Measurements from ENCODE around the gene OR6C65. TPM values are rescaled to one million over a fixed set of nuclear protein-coding genes. Genes with fewer than 3 reads are reported as not detected.

The OR6C65 gene
- total RNA-seq, 2 donors from 2014 or later = not detected

DNA sequence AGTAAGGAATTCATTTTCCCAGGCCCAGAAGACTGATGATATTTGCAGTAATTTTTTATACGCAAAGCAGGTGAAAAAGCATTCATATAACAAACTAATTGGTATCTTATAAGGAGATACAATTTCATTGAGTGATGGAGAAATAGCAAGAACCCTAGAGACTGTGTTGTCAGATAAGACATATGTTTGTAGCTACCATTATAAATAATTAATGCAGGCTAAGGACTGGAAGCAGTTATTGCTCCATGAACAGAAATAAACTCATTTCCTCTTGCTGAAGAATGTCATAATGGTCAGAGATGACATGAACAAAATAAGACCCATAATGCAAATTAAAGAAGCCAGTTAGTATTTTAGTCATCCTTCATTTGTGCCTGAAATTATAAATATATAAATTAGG lies 45.0 kb downstream of the OR6C65 start:
- H3K27me3 ChIP-seq = no peaks in the 10 kb centered on the region
- no peak overlapping the region for H3K4me3 ChIP-seq
- no peak overlapping the region for H3K27ac ChIP-seq
- DNase-seq (ENCODE audit: low spot score) = no peak
- TF ChIP-seq CTCF (IDR thresholded peaks at IDR 0.05) = no peak
- no peaks in the 10 kb centered on the region for H3K36me3 ChIP-seq
- peaks cover 0 to 13% of the 10 kb centered on the region in 2 donors for H3K9me3 ChIP-seq
- no peaks in the 10 kb centered on the region for H3K4me1 ChIP-seq

DNA sequence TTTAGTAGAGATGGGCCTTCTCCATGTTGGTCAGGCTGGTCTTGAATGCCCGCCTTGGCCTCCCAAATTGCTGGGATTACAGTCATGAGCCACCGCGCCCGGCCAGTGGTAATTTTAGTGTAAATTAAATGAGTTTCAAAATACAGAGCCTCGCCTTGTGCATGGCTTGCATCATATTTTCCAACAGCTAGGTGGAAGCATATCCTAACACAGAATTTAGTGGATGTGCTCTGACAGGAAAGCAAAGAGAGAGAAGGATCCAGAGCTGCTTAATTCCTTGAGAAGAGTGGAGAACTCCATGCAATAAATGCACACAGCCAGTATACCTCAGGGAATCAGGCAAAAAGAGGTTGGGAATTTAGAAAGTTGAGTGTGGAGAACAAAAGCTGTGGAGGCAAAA lies 46.0 kb downstream of the OR6C65 start:
- peak in 1 of 2 donors; percentile 35 for TF ChIP-seq CTCF (IDR thresholded peaks at IDR 0.05)

DNA sequence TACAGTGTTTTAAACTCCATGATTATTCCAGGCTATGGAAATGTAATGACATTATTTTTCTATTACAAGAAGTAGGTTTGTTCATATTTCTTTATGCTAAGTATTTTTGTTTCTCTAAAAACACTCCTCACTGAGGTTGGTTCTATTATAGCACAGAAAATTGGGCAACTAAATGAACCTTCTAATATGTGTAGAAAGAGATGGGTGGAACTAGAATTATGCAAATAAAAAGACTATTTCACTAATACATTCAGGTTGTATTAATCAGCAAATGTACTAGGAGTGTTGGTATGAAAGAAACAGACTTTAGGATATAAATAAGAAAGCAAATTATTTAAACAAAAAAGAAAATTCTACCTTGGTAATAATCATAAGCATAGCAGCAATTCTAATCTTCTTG lies 48.5 kb downstream of the OR6C65 start:
- H3K9me3 ChIP-seq = no peaks in the 10 kb centered on the region
- H3K27me3 ChIP-seq = no peaks in the 10 kb centered on the region
- no peaks in the 10 kb centered on the region for H3K4me1 ChIP-seq
- H3K4me3 ChIP-seq = no peak overlapping the region
- TF ChIP-seq CTCF (IDR thresholded peaks at IDR 0.05) = no peak
- no peak overlapping the region for H3K27ac ChIP-seq
- H3K36me3 ChIP-seq = no peaks in the 10 kb centered on the region
- DNase-seq (ENCODE audit: low spot score) = no peak

More for the DNA sequence above, 46.0 kb downstream of the OR6C65 start:
- no peak for DNase-seq (ENCODE audit: low spot score)
- no peak overlapping the region for H3K4me3 ChIP-seq
- H3K27ac ChIP-seq = no peak overlapping the region
- no peaks in the 10 kb centered on the region for H3K27me3 ChIP-seq
- H3K9me3 ChIP-seq = peaks cover 0 to 6% of the 10 kb centered on the region in 2 donors
- no peaks in the 10 kb centered on the region for H3K4me1 ChIP-seq
- no peaks in the 10 kb centered on the region for H3K36me3 ChIP-seq

Other genes starting within 250 kb of the OR6C65 start
- not detected for gene OR10A7, start 179.5 kb upstream of the OR6C65 start, total RNA-seq
- not detected for gene OR6C74, start 155.9 kb upstream of the OR6C65 start, total RNA-seq
- not detected for gene OR6C6, start 104.0 kb upstream of the OR6C65 start, total RNA-seq
- gene OR6C1, start 86.2 kb upstream of the OR6C65 start, total RNA-seq = not detected
- gene OR6C3, start 69.8 kb upstream of the OR6C65 start, total RNA-seq = not detected
- not detected for gene OR6C75, start 37.6 kb upstream of the OR6C65 start, total RNA-seq
- gene OR6C76, start 25.7 kb downstream of the OR6C65 start, total RNA-seq = not detected
- not detected for gene OR6C2, start 43.5 kb downstream of the OR6C65 start, total RNA-seq
- gene OR6C70, start 69.6 kb downstream of the OR6C65 start, total RNA-seq = not detected
- gene OR6C68, start 91.8 kb downstream of the OR6C65 start, total RNA-seq = not detected
- gene OR6C4, start 149.1 kb downstream of the OR6C65 start, total RNA-seq = not detected
- gene OR2AP1, start 171.9 kb downstream of the OR6C65 start, total RNA-seq = not detected
- not detected for gene OR10P1, start 236.4 kb downstream of the OR6C65 start, total RNA-seq

All from right atrium auricular region (tissue), 2 donors.